Neural cell (in vitro differentiated cells): ENCODE results near the gene FNBP1. TPM values are rescaled to one million over a fixed set of nuclear protein-coding genes. Genes with fewer than 3 reads are reported as not detected.

ENCODE experiments used
- H2AFZ ChIP-seq: fragments of 200-600, 300-800 bp; sonication (generic), shearing (Covaris generic); 2 replicates; pipeline ENCODE4 v1.6.0; 2014; ENCODE audit warnings: low read depth, mild to moderate bottlenecking, antibody characterized with exemption, low read length, moderate library complexity
- H3F3A ChIP-seq: fragments of 200-600 bp; shearing (Covaris generic); 2 replicates; pipeline ENCODE4 v1.6.1; 2016; ENCODE audit warnings: mild to moderate bottlenecking, moderate library complexity, mixed read lengths, antibody characterized with exemption, low read length; ENCODE audit not compliant: insufficient read depth, poor library complexity, severe bottlenecking
- H3K27ac ChIP-seq: fragments of 200-600, 300-800 bp; sonication (generic), shearing (Covaris generic); 2 replicates; pipeline ENCODE4 v1.5.1; 2014; ENCODE audit warnings: mild to moderate bottlenecking, low read length, moderate library complexity
- H3K27me3 ChIP-seq: fragments of 300-800, 200-600 bp; sonication (generic), shearing (Covaris generic); 2 replicates; pipeline ENCODE4 v1.6.0; 2014; ENCODE audit warnings: mild to moderate bottlenecking, low read depth, low read length, moderate library complexity; ENCODE audit not compliant: insufficient read depth
- H3K36me3 ChIP-seq: fragments of 300-800, 200-600 bp; sonication (generic), shearing (Covaris generic); 2 replicates; pipeline ENCODE4 v1.5.1; 2014; ENCODE audit warnings: mild to moderate bottlenecking, antibody characterized with exemption, low read length, moderate library complexity; ENCODE audit not compliant: insufficient read depth
- H3K4me2 ChIP-seq: fragments of 300-800, 200-600 bp; sonication (generic), shearing (Covaris generic); 2 replicates; pipeline ENCODE4 v1.6.0; 2014; ENCODE audit warnings: mild to moderate bottlenecking, low read length
- H3K4me3 ChIP-seq: fragments of 300-800, 200-600 bp; sonication (generic), shearing (Covaris generic); 2 replicates; pipeline ENCODE4 v1.5.1; 2014; ENCODE audit warnings: mild to moderate bottlenecking, low read length, moderate library complexity
- H3K79me2 ChIP-seq: fragments of 200-600 bp; shearing (Covaris generic); replicated peaks from 2 replicates; pipeline ENCODE4 v1.6.0; 2014; ENCODE audit warnings: mild to moderate bottlenecking, low read length, moderate library complexity; ENCODE audit not compliant: insufficient read depth
- H3K9ac ChIP-seq: fragments of 300-800, 200-600 bp; sonication (generic), shearing (Covaris generic); 2 replicates; pipeline ENCODE4 v1.6.1; 2016; ENCODE audit warnings: mild to moderate bottlenecking, low read length, mixed read lengths
- H3K9me2 ChIP-seq: fragments of 200-600 bp; shearing (Covaris generic); 2 replicates; pipeline ENCODE4 v1.6.1; 2016; ENCODE audit warnings: mild to moderate bottlenecking, low read length, mixed read lengths; ENCODE audit not compliant: insufficient read depth
- H3K9me3 ChIP-seq: fragments of 200-600, 300-800 bp; sonication (generic), shearing (Covaris generic); 2 replicates; pipeline ENCODE4 v1.6.1; 2016; ENCODE audit warnings: mild to moderate bottlenecking, mixed run types, low read length, moderate library complexity, mixed read lengths
- H4K20me1 ChIP-seq: fragments of 200-600 bp; shearing (Covaris generic); 2 replicates; pipeline ENCODE4 v1.6.1; 2016; ENCODE audit warnings: mild to moderate bottlenecking, mixed run types; ENCODE audit not compliant: insufficient read depth
- EP300 ChIP-seq: fragments of 450-650 bp; conservative IDR thresholded peaks from 2 replicates; pipeline ENCODE4 v1.6.1; 2014; ENCODE audit warnings: antibody characterized with exemption, mild to moderate bottlenecking, moderate library complexity; ENCODE audit not compliant: poor library complexity, severe bottlenecking
- EZH2 ChIP-seq: fragments of 200-600, 300-800 bp; shearing (Covaris generic), sonication (generic); IDR thresholded peaks from 2 replicates; pipeline ENCODE4 v1.6.1; 2014; ENCODE audit warnings: antibody characterized with exemption, low read length, borderline replicate concordance, mild to moderate bottlenecking; ENCODE audit not compliant: insufficient read depth, poor library complexity, severe bottlenecking
- MXI1 ChIP-seq: fragments of 450-650 bp; conservative IDR thresholded peaks from 2 replicates; pipeline ENCODE4 v1.6.1; 2014; ENCODE audit warnings: antibody characterized with exemption, mild to moderate bottlenecking; ENCODE audit not compliant: poor library complexity, severe bottlenecking
- POLR2AphosphoS5 ChIP-seq: IDR thresholded peaks from 2 replicates; pipeline ENCODE4 v1.6.1; 2012
- RAD21 ChIP-seq: fragments of 450-650 bp; conservative IDR thresholded peaks from 2 replicates; pipeline ENCODE4 v1.6.1; 2014; ENCODE audit warnings: antibody characterized with exemption, mild to moderate bottlenecking, moderate library complexity
- SMC3 ChIP-seq: fragments of 450-650 bp; conservative IDR thresholded peaks from 2 replicates; pipeline ENCODE4 v1.6.1; 2014; ENCODE audit warnings: antibody characterized with exemption, mild to moderate bottlenecking, moderate library complexity; ENCODE audit not compliant: poor library complexity
- TAF1 ChIP-seq: IDR thresholded peaks from 2 replicates; pipeline ENCODE4 v1.6.1; 2012; ENCODE audit warnings: low read depth
- polyA plus RNA-seq: library from polyadenylated mRNA; depleted of rRNA; stranded (reverse); fragments of >200 nt; gene quantifications from 2 replicates; pipeline ENCODE4 v1.2.3, GENCODE V29; 2014
- TF ChIP-seq, protein P1 (sequence below): IDR thresholded peaks from 2 replicates; pipeline ENCODE4 v1.6.1; 2012; ENCODE audit warnings: borderline replicate concordance
- TF ChIP-seq, protein P2 (sequence below): fragments of 450-650 bp; IDR thresholded peaks from 2 replicates; pipeline ENCODE4 v1.5.1; 2014; ENCODE audit warnings: antibody characterized with exemption, mild to moderate bottlenecking, moderate library complexity; ENCODE audit not compliant: poor library complexity, severe bottlenecking

FNBP1 gene
- polyA plus RNA-seq, 1 donor from 2014 or later: 16.6 TPM

DNA sequence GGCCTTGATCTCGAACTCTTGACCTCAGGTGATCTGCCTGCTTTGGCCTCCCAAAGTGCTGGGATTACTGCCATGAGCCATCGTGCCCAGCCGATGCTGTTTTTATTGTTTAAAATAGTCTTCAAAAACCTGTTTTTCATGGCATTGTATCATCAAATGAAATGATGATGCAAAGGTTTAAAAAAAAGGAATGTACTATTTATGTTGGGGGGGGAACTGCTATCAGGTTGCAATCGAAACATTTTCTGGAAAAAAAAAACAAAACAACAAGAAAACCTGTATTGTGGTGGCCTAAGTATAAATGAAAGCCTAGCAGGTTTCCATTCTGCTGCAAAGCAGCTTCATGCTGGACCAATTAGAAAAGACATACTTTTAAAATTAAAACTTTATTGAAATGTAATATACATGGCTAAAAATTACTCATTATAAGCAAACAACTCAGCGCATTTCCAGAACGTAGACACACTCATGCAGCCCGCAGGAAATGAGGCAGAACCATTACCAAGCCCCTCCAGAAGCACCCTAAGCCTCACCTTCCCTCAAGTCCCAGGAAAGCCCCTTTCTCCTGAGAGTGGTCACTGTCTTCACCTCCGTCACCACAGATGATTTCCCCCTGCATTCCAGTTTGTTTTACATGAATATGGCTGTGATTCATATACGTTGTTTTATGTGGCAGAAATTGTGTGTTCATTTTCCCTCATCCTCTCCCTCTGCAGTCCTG lies 29.7 kb upstream of the FNBP1 start:
- Histone ChIP-seq H4K20me1 (no peaks in the 10 kb centered on the region), H3K36me3 (peaks cover 5% of the 10 kb centered on the region), H3K27ac (no peak overlapping the region)

DNA sequence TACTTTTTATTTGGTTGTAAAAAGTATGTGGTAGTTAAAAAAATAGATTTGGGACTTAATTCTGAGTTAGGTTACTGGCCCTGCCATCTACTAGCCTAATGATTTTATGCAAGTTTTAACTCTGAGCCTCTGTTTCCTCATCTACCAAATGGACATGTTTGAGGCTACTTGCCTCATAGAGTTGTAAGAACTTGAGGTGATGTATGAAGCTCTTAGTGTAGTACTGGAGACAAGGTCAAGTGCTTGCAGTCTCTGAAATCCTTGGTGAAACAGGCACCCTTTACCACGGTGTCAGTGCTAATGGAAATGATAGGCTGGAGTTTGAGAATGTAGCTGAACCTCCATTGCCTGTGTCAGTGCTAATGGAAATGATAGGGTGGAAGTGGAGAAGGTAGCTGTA lies 26.1 kb upstream of the FNBP1 start:
- H2AFZ ChIP-seq: no peak overlapping the region
- H3K27ac ChIP-seq: no peak overlapping the region
- no peaks in the 10 kb centered on the region for H3K27me3 ChIP-seq
- no peak overlapping the region for H3K9ac ChIP-seq
- H3K36me3 ChIP-seq: no peaks in the 10 kb centered on the region
- H3K4me3 ChIP-seq: no peak overlapping the region
- no peaks in the 10 kb centered on the region for H3K9me3 ChIP-seq
- H3K9me2 ChIP-seq: no peaks in the 10 kb centered on the region
- H3K4me2 ChIP-seq: no peak overlapping the region
- TF ChIP-seq, protein P1, sequence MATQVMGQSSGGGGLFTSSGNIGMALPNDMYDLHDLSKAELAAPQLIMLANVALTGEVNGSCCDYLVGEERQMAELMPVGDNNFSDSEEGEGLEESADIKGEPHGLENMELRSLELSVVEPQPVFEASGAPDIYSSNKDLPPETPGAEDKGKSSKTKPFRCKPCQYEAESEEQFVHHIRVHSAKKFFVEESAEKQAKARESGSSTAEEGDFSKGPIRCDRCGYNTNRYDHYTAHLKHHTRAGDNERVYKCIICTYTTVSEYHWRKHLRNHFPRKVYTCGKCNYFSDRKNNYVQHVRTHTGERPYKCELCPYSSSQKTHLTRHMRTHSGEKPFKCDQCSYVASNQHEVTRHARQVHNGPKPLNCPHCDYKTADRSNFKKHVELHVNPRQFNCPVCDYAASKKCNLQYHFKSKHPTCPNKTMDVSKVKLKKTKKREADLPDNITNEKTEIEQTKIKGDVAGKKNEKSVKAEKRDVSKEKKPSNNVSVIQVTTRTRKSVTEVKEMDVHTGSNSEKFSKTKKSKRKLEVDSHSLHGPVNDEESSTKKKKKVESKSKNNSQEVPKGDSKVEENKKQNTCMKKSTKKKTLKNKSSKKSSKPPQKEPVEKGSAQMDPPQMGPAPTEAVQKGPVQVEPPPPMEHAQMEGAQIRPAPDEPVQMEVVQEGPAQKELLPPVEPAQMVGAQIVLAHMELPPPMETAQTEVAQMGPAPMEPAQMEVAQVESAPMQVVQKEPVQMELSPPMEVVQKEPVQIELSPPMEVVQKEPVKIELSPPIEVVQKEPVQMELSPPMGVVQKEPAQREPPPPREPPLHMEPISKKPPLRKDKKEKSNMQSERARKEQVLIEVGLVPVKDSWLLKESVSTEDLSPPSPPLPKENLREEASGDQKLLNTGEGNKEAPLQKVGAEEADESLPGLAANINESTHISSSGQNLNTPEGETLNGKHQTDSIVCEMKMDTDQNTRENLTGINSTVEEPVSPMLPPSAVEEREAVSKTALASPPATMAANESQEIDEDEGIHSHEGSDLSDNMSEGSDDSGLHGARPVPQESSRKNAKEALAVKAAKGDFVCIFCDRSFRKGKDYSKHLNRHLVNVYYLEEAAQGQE: no peak
- TF ChIP-seq MXI1 (no peak), EP300 (no peak), SMC3 (no peak), RAD21 (no peak), POLR2AphosphoS5 (no peak), TAF1 (no peak), EZH2 (no peak)
- TF ChIP-seq, protein P2, sequence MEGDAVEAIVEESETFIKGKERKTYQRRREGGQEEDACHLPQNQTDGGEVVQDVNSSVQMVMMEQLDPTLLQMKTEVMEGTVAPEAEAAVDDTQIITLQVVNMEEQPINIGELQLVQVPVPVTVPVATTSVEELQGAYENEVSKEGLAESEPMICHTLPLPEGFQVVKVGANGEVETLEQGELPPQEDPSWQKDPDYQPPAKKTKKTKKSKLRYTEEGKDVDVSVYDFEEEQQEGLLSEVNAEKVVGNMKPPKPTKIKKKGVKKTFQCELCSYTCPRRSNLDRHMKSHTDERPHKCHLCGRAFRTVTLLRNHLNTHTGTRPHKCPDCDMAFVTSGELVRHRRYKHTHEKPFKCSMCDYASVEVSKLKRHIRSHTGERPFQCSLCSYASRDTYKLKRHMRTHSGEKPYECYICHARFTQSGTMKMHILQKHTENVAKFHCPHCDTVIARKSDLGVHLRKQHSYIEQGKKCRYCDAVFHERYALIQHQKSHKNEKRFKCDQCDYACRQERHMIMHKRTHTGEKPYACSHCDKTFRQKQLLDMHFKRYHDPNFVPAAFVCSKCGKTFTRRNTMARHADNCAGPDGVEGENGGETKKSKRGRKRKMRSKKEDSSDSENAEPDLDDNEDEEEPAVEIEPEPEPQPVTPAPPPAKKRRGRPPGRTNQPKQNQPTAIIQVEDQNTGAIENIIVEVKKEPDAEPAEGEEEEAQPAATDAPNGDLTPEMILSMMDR: no peak
- H4K20me1 ChIP-seq: no peaks in the 10 kb centered on the region
- no peaks in the 10 kb centered on the region for H3F3A ChIP-seq
- H3K79me2 ChIP-seq: peaks cover 28% of the 10 kb centered on the region

More for the DNA sequence above, 29.7 kb upstream of the FNBP1 start:
- H3K9me2 ChIP-seq: no peaks in the 10 kb centered on the region
- no peaks in the 10 kb centered on the region for H3K9me3 ChIP-seq
- TF ChIP-seq, protein P1: no peak
- TF ChIP-seq EZH2 (no peak), TAF1 (no peak), POLR2AphosphoS5 (no peak), EP300 (no peak), RAD21 (no peak), MXI1 (no peak), SMC3 (no peak)
- TF ChIP-seq, protein P2: no peak
- no peaks in the 10 kb centered on the region for H3F3A ChIP-seq
- no peak overlapping the region for H3K4me3 ChIP-seq
- H2AFZ ChIP-seq: no peak overlapping the region
- no peaks in the 10 kb centered on the region for H3K27me3 ChIP-seq
- H3K4me2 ChIP-seq: no peak overlapping the region
- H3K9ac ChIP-seq: no peak overlapping the region
- H3K79me2 ChIP-seq: peaks cover 24% of the 10 kb centered on the region
